HUES64 (cell line): ENCODE measurements around the gene EEPD1.

ENCODE experiments used
- H3K27ac ChIP-seq: 2 replicates; pipeline ENCODE4 v1.7.0; 2013; ENCODE audit warnings: low read depth, low read length, inconsistent platforms
- H3K27me3 ChIP-seq: 2 replicates; pipeline ENCODE4 v1.6.1; 2013; ENCODE audit warnings: mild to moderate bottlenecking, low read length; ENCODE audit not compliant: insufficient read depth
- H3K36me3 ChIP-seq: 2 replicates; pipeline ENCODE4 v1.6.1; 2013; ENCODE audit warnings: mild to moderate bottlenecking, low read length; ENCODE audit not compliant: insufficient read depth
- H3K4me1 ChIP-seq: 2 replicates; pipeline ENCODE4 v1.6.1; 2013; ENCODE audit warnings: mild to moderate bottlenecking, low read length, moderate library complexity; ENCODE audit not compliant: insufficient read depth
- H3K4me3 ChIP-seq: 2 replicates; pipeline ENCODE4 v1.5.1; 2013; ENCODE audit warnings: mild to moderate bottlenecking, low read length, moderate library complexity
- H3K9ac ChIP-seq: 2 replicates; pipeline ENCODE4 v1.6.1; 2013; ENCODE audit warnings: mild to moderate bottlenecking, low read depth, low read length
- H3K9me3 ChIP-seq: 2 replicates; pipeline ENCODE4 v1.6.1; 2013; ENCODE audit warnings: low read depth, low read length; ENCODE audit not compliant: insufficient read depth
- WGBS: fragments of 150-250, 120-280 bp; methylation state at CpG from one replicate; pipeline ENCODE4 v1.1.7; 2013; ENCODE audit warnings: missing lambda C conversion rate; 5-methylcytosine and 5-hydroxymethylcytosine counted together

Gene EEPD1

GRCh38 chr7:36287371-36288241, 134.6 kb downstream of the EEPD1 start:
- no peaks in the 10 kb centered on the region for H3K9me3 ChIP-seq
- no peak overlapping the region for H3K27ac ChIP-seq
- H3K4me3 ChIP-seq, result no peak overlapping the region
- no peaks in the 10 kb centered on the region for H3K36me3 ChIP-seq
- H3K27me3 ChIP-seq, result no peaks in the 10 kb centered on the region
- WGBS, result 75% methylated on average over 19 of the region's 19 CpGs
- no peak overlapping the region for H3K9ac ChIP-seq
- H3K4me1 ChIP-seq, result peaks cover 25% of the 10 kb centered on the region

DNA sequence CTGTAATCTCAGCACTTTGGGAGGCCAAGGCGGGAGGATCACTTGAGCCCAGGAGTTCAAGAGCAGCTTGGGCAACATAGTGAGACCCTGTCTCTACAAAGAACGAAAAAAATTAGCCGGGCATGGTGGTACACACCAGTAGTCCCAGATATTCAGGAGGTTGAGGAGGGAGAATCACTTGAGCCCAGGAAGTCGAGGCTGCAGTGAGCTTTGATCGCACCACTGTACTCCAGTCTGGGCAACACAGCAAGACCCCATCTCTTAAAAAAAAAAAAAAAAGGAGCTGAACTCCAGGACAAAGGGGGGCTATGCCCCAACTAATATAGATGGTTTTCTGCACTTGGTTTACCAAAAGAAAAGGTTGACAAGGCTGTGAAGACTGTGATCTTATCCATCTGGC, 135.4 kb downstream of the EEPD1 start:
- Histone ChIP-seq H3K4me3 (no peak overlapping the region), H3K36me3 (no peaks in the 10 kb centered on the region), H3K9me3 (no peaks in the 10 kb centered on the region), H3K9ac (no peak overlapping the region), H3K27me3 (no peaks in the 10 kb centered on the region), H3K4me1 (peaks cover 16% of the 10 kb centered on the region; the same call in 1 of the 2 replicates), H3K27ac (no peak overlapping the region)
- WGBS, result 88% methylated on average over 5 of the region's 5 CpGs

GRCh38 chr7:36289833-36290661, 137.0 kb downstream of the EEPD1 start:
- Histone ChIP-seq H3K36me3 (no peaks in the 10 kb centered on the region), H3K9me3 (no peaks in the 10 kb centered on the region), H3K4me1 (peaks cover 13% of the 10 kb centered on the region; the same call in 1 of the 2 replicates), H3K9ac (no peak overlapping the region), H3K27ac (no peak overlapping the region), H3K27me3 (no peaks in the 10 kb centered on the region), H3K4me3 (no peak overlapping the region)
- WGBS, result 92% methylated on average over 7 of the region's 7 CpGs

- Histone ChIP-seq H3K36me3 (no peaks in the 10 kb centered on the region), H3K4me1 (peaks cover 13% of the 10 kb centered on the region; the same call in 1 of the 2 replicates), H3K9me3 (no peaks in the 10 kb centered on the region), H3K27me3 (no peaks in the 10 kb centered on the region), H3K4me3 (no peak overlapping the region), H3K9ac (no peak overlapping the region), H3K27ac (peak overlapping the region; percentile 20; the same call in 1 of the 2 replicates)
- WGBS, result 37% methylated on average over 17 of the region's 18 CpGs
Observed at GRCh38 chr7:36291387-36292316, 138.6 kb downstream of the EEPD1 start.

GRCh38 chr7:36295090-36295489, 142.0 kb downstream of the EEPD1 start:
- 0 out of 2 replicates have a peak, but pooled peaks cover 4% of the 10 kb centered on the region for H3K36me3 ChIP-seq
- no peaks in the 10 kb centered on the region for H3K9me3 ChIP-seq
- no peak overlapping the region for H3K27ac ChIP-seq
- H3K27me3 ChIP-seq, result no peaks in the 10 kb centered on the region
- H3K4me1 ChIP-seq, result peaks cover 9% of the 10 kb centered on the region; the same call in 1 of the 2 replicates
- WGBS, result 79% methylated on average over 4 of the region's 5 CpGs
- no peak overlapping the region for H3K4me3 ChIP-seq
- no peak overlapping the region for H3K9ac ChIP-seq

DNA sequence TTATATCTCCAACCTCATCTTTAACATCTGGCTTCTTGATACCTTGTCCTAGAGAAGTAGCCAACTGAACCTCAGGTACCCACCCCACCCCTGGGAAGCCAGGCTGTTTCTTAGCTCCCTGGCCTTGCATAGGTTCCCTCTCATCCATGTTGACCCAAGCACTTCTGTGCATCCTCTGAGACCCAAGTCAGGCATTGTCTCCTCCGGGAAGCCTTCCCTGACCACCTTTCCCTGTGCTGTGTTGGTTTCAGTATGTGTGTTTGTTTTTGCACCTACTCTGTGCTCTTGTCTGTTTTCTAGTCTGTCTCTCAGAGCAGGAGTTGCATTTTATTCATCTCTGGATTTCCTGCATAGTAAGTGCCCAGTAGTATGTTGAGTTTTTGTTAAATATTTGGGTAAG, 143.2 kb downstream of the EEPD1 start:
- 100% methylated on average over 1 of the region's 1 CpG for WGBS
- peaks cover 10% of the 10 kb centered on the region; the same call in 1 of the 2 replicates for H3K4me1 ChIP-seq
- no peak overlapping the region for H3K27ac ChIP-seq

GRCh38 chr7:36297364-36298009, 144.4 kb downstream of the EEPD1 start:
- Histone ChIP-seq H3K4me3 (no peak overlapping the region), H3K4me1 (peaks cover 9% of the 10 kb centered on the region), H3K27me3 (no peaks in the 10 kb centered on the region), H3K9me3 (no peaks in the 10 kb centered on the region), H3K9ac (no peak overlapping the region), H3K36me3 (0 out of 2 replicates have a peak, but pooled peaks cover 4% of the 10 kb centered on the region), H3K27ac (no peak overlapping the region)
- 92% methylated on average over 7 of the region's 7 CpGs for WGBS

More for the DNA sequence above, 143.2 kb downstream of the EEPD1 start:
- Histone ChIP-seq H3K36me3 (0 out of 2 replicates have a peak, but pooled peaks cover 4% of the 10 kb centered on the region), H3K9ac (no peak overlapping the region), H3K4me3 (no peak overlapping the region), H3K27me3 (no peaks in the 10 kb centered on the region), H3K9me3 (no peaks in the 10 kb centered on the region)

DNA sequence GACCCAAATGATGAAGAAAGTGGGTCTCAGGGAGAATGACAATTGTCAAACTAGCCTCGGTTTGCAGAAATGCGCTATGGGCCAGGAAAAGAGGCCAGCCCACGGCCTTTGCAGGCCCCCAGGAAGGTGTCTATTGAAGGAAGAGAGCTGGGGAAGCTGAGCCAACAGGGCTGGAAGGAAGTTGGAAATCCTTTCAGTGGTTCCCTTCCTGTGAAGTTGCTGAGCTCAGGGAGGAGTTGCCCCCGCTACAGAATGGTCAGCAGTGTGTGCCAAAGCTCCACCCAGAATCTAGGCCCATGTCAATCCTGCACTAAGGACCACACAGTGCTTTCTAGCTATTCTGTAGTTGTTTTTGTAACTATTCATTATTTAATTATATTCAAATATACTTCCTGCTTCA, 145.1 kb downstream of the EEPD1 start:
- H3K27ac ChIP-seq, result no peak overlapping the region
- no peaks in the 10 kb centered on the region for H3K27me3 ChIP-seq
- H3K9me3 ChIP-seq, result no peaks in the 10 kb centered on the region
- H3K9ac ChIP-seq, result no peak overlapping the region
- H3K36me3 ChIP-seq, result 0 out of 2 replicates have a peak, but pooled peaks cover 4% of the 10 kb centered on the region
- peaks cover 9% of the 10 kb centered on the region for H3K4me1 ChIP-seq
- 95% methylated on average over 4 of the region's 4 CpGs for WGBS
- H3K4me3 ChIP-seq, result no peak overlapping the region

DNA sequence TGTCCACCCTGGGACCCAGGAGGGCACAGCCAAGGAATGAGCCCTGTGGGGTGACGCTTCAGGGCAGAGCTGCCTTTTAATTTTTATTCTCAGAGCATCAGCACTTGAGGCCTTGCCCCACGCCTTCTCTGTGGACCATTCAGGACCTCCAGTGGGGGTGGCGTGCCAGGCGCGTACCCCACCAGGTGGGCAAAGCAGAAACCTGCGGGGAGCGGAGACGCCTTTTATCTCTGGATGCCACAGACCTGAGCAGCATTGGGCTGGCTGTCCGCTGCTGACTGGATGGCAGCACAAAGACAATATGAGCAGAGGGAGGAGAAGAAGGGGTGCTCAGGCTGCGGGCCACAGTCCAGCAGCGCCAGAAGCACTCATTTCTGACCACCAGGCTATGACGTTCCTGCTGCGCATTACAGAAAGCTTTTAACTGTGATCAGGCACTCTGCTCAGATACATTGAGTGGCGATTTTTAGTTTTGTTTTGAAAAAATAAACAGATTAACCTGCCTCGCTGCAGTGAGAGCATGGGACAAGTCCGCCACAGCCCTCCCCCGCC, 146.2 kb downstream of the EEPD1 start:
- Histone ChIP-seq H3K27me3 (no peaks in the 10 kb centered on the region), H3K27ac (no peak overlapping the region), H3K4me1 (peaks cover 17% of the 10 kb centered on the region), H3K9me3 (no peaks in the 10 kb centered on the region), H3K9ac (no peak overlapping the region), H3K36me3 (0 out of 2 replicates have a peak, but pooled peaks cover 4% of the 10 kb centered on the region), H3K4me3 (no peak overlapping the region)
- WGBS, result 85% methylated on average over 17 of the region's 17 CpGs
